Bronchial epithelial cell (primary cell): ENCODE data around the gene SRSF7. TPM values are rescaled to one million over a fixed set of nuclear protein-coding genes. Genes with fewer than 3 reads are reported as not detected.
"Not testable (repeated sequence)": the region's sequence is repeated elsewhere in the genome, so short reads cannot be mapped to it uniquely, and the experiment has no call there.

ENCODE experiments used
- DNase-seq: peaks from one replicate; pipeline ENCODE4 v3.0.0-alpha.2; 2010; ENCODE audit warnings: low read depth
- FAIRE-seq: peaks from 2 replicates; lab custom pipeline; 2011; peaks lifted over from hg19 to GRCh38; lab: Jason Lieb, UNC
- H3K27me3 ChIP-seq: 2 replicates; pipeline ENCODE4 v1.5.1; 2011; ENCODE audit warnings: low read length; ENCODE audit not compliant: control insufficient read depth, insufficient read depth
- H3K36me3 ChIP-seq: 2 replicates; pipeline ENCODE4 v1.5.1; 2011; ENCODE audit warnings: low read length; ENCODE audit not compliant: control insufficient read depth, insufficient read depth
- H3K4me3 ChIP-seq: 2 replicates; pipeline ENCODE4 v1.5.1; 2011; ENCODE audit warnings: mild to moderate bottlenecking, low read depth, low read length, control low read depth
- total RNA-seq: library from RNA; depleted of rRNA; stranded (reverse); fragments of >200 nt; gene quantifications from 2 replicates; pipeline ENCODE4 v1.2.1, GENCODE V29; 2014
- TF ChIP-seq, protein P1 (sequence below): IDR thresholded peaks from 2 replicates; pipeline ENCODE4 v1.5.1; 2011; ENCODE audit warnings: mild to moderate bottlenecking, moderate library complexity, low read length, control low read depth, inconsistent platforms; ENCODE audit not compliant: insufficient read depth, severe bottlenecking

The SRSF7 gene
- total RNA-seq, 1 donor from 2014 or later: 120 TPM

DNA sequence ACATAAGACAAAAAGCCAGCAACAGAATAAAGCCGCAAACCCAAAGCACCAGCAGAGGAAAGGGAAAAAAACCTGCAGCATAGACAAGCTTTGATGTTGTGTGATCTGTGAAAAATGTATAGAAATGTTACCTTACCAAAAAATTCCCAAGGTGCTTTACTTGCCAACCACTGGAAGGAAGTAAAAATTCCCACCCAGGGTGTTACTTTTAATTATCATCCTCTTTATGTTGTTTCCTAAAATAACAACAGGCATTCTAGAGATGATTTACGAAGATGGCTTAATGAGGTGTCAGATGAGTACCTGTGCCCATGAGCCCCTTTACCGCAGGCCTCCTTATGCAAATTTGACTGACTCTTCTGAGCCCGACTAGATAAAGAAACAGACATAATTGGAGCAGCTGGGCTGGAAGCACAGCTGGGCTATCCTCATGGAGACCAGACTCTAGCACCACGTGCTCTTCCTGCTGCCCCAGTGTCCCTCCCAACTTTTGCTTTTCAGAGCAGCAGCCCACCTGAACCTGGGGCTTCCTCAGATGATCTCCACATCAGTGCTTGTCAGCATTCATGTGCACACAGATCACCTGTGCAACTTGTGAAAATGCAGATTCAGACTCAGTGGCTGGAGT, 41.5 kb downstream of the SRSF7 start:
- no peaks in the 10 kb centered on the region for H3K36me3 ChIP-seq
- TF ChIP-seq, protein P1, sequence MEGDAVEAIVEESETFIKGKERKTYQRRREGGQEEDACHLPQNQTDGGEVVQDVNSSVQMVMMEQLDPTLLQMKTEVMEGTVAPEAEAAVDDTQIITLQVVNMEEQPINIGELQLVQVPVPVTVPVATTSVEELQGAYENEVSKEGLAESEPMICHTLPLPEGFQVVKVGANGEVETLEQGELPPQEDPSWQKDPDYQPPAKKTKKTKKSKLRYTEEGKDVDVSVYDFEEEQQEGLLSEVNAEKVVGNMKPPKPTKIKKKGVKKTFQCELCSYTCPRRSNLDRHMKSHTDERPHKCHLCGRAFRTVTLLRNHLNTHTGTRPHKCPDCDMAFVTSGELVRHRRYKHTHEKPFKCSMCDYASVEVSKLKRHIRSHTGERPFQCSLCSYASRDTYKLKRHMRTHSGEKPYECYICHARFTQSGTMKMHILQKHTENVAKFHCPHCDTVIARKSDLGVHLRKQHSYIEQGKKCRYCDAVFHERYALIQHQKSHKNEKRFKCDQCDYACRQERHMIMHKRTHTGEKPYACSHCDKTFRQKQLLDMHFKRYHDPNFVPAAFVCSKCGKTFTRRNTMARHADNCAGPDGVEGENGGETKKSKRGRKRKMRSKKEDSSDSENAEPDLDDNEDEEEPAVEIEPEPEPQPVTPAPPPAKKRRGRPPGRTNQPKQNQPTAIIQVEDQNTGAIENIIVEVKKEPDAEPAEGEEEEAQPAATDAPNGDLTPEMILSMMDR: no peak
- H3K4me3 ChIP-seq: no peak overlapping the region
- no peak for DNase-seq
- peaks cover 3% of the 10 kb centered on the region for H3K27me3 ChIP-seq
- FAIRE-seq: peak; percentile 66

DNA sequence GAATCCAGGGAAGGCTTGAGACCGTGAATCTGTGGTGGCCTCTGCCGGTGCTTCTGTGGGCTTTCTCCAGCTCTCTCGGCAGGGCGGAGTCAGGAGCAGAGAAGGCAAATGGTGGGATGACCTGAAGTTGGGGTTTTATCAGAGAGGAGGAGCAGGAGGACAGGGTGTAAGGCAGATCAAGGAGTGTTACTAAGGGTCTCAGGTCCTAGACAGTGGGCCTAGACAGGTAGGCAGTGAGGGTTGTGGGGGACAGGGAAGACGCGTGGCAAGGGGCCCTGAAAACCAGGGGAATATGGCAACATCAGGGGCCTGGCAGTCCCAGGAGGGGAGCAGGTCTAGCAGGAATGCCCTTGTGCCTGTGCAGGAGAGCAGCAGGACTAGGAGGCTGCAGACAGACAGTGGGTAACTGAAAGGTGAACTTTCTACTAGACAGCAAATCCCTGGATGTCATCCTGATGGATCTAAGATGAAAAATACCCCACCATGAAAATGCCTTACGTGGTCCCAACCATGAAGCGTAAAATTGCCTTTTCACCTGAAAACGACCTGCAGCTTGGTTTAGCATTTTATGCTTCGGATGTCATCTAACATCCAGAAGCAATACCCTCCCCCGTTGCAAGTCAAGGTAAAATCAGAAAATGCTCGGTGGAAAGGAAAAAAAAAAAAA, 42.1 kb downstream of the SRSF7 start:
- TF ChIP-seq, protein P1: no peak
- Histone ChIP-seq H3K27me3 (peaks cover 3% of the 10 kb centered on the region), H3K4me3 (no peak overlapping the region), H3K36me3 (no peaks in the 10 kb centered on the region)
- no peak for DNase-seq
- FAIRE-seq: no peak

DNA sequence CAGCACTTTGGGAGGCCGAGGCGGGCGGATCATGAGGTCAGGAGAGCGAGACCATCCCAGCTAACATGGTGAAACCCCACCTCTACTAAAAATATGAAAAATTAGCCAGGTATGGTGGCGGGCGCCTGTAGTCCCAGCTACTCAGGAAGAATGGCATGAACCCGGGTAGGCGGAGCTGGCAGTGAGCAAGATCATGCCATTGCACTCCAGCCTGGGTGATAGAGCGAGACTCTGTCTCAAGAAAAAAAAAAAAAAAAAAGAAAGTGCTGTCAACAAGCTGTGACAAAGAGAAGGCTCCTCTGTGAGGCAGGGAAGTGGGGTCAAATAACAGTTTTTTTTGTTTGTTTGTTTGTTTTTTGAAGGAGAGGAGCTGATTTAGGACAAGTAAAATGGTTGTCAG, 42.7 kb downstream of the SRSF7 start:
- H3K36me3 ChIP-seq, DNase-seq, H3K4me3 ChIP-seq, FAIRE-seq, H3K27me3 ChIP-seq: not testable (repeated sequence)

DNA sequence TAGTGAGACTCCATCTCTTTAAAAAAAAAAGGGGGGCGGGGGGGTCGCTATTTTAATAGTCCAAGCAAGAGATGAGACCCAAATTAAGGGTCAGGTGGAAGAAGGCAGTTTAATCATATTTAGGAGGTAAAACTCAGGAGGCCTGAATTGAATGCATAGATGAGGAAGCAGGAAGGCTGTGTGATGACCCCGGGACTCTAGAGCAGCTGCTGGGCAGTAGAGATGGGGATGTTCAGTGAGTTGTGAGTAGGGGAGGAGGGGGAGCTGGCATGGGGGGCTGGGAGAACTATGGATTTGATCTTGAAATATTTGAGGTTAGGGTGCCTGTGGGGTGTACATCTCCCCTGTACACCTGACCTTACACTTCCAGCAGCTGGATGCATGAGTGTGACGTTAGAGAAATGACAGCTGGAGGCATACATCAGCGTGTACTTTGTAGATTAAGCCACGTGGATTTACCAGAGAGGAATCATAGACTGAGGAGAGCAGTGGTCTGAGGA, 44.3 kb downstream of the SRSF7 start:
- H3K27me3 ChIP-seq: peaks cover 3% of the 10 kb centered on the region
- no peak for DNase-seq
- FAIRE-seq: no peak
- no peak overlapping the region for H3K4me3 ChIP-seq
- TF ChIP-seq, protein P1: no peak
- no peaks in the 10 kb centered on the region for H3K36me3 ChIP-seq

DNA sequence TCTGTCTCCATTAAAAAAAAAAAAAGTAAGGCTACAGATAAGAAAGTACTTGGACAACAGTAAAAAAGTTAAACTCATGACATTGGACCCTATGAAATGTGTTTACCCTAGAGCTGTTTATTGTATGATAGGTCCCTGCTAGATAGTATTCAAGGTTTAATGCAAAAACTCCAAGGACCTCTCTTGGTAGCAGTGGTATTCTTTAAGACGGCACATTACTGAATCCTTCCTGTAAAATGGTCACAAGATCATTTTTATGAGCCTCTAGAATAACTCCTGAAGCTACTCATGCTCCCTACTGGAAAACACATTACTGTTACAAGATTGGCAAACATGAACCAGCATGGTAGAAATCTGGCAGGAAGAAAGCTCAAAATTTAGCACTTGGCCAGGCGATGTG, 46.5 kb downstream of the SRSF7 start:
- TF ChIP-seq, protein P1: no peak
- FAIRE-seq: no peak
- H3K4me3 ChIP-seq: no peak overlapping the region
- no peaks in the 10 kb centered on the region for H3K36me3 ChIP-seq
- peaks cover 3% of the 10 kb centered on the region for H3K27me3 ChIP-seq
- no peak for DNase-seq

DNA sequence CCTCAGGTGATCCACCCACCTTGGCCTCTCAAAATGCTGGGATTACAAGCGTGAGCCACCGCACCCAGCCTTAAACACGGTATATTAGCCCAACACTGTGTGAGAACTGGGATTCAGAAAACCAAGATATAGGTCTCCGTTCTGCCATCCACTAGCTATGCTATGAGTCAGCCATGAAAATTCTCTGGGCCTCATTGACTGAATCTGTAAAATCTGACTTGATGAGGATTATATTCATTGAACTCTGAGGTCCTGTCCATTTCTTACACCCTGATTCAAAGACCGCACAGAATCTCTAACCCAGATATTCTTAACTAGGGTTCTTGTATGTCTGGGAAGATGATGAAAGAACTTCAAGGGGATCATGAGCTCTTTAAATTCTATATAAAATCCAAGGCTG, 47.8 kb downstream of the SRSF7 start:
- not testable (repeated sequence) for DNase-seq, FAIRE-seq, H3K27me3 ChIP-seq, H3K4me3 ChIP-seq, H3K36me3 ChIP-seq
